ENCODE measurements around the gene ADAM23.

The ADAM23 gene

GRCh38 chr2:206478340-206478739, 35.0 kb downstream of the ADAM23 start:
- Histone ChIP-seq H3K9me3 (ENCODE audit: insufficient read depth, low read length, severe bottlenecking) (no peaks in the 10 kb centered on the region), H2AFZ (ENCODE audit: low read depth, low read length) (no peak overlapping the region), H3K4me1 (ENCODE audit: insufficient read depth, low read length) (no peaks in the 10 kb centered on the region), H3K4me3 (ENCODE audit: low read depth in 1 of 2, low read length in 2 of 2) (no peak overlapping the region), H4K20me1 (ENCODE audit: insufficient read depth, low read length) (no peaks in the 10 kb centered on the region), H3K27me3 (ENCODE audit: insufficient read depth, low read length, poor library complexity) (no peaks in the 10 kb centered on the region), H3K9ac (ENCODE audit: low read depth, low read length) (no peak overlapping the region), H3K27ac (ENCODE audit: low read length) (no peak overlapping the region), H3K79me2 (ENCODE audit: insufficient read depth, low read length) (no peaks in the 10 kb centered on the region), H3K36me3 (ENCODE audit: insufficient read depth, low read length) (no peaks in the 10 kb centered on the region), H3K4me2 (ENCODE audit: insufficient read depth, low read length) (no peak overlapping the region)
- TF ChIP-seq, protein P1, sequence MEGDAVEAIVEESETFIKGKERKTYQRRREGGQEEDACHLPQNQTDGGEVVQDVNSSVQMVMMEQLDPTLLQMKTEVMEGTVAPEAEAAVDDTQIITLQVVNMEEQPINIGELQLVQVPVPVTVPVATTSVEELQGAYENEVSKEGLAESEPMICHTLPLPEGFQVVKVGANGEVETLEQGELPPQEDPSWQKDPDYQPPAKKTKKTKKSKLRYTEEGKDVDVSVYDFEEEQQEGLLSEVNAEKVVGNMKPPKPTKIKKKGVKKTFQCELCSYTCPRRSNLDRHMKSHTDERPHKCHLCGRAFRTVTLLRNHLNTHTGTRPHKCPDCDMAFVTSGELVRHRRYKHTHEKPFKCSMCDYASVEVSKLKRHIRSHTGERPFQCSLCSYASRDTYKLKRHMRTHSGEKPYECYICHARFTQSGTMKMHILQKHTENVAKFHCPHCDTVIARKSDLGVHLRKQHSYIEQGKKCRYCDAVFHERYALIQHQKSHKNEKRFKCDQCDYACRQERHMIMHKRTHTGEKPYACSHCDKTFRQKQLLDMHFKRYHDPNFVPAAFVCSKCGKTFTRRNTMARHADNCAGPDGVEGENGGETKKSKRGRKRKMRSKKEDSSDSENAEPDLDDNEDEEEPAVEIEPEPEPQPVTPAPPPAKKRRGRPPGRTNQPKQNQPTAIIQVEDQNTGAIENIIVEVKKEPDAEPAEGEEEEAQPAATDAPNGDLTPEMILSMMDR (IDR thresholded peaks at IDR 0.05; ENCODE audit: borderline replicate concordance, extremely low read depth, low read length, poor library complexity, severe bottlenecking) = no peak
- TF ChIP-seq EZH2 (IDR thresholded peaks at IDR 0.05; ENCODE audit: borderline replicate concordance, low read depth, low read length, severe bottlenecking) = no peak
- ATAC-seq (ENCODE audit: insufficient read depth, low read depth) = no peak
- DNase-seq = no peak

DNA sequence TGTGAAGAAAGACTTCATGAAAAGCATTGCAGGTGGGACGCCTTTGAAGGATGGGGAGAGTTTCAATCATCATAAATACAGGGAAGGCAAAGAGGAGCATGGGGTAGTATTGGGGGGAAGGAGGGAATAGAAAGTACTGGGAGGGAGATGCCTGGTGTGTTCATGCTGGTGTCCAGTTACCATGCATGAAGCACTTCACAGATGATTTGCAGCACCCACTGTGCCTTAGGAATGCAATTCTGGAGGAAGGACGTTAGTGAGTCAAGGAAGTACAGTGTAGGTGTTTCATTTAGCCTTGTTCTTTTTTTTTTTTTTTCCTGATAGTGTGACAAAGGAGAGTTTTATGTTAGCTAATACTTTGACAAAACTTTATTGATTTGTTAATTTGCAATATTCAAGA, 36.8 kb downstream of the ADAM23 start:
- Histone ChIP-seq H3K4me1 (ENCODE audit: insufficient read depth, low read length) (no peaks in the 10 kb centered on the region), H2AFZ (ENCODE audit: low read depth, low read length) (no peak overlapping the region), H3K9ac (ENCODE audit: low read depth, low read length) (no peak overlapping the region), H3K27me3 (ENCODE audit: insufficient read depth, low read length, poor library complexity) (no peaks in the 10 kb centered on the region), H3K4me3 (ENCODE audit: low read depth in 1 of 2, low read length in 2 of 2) (no peak overlapping the region), H4K20me1 (ENCODE audit: insufficient read depth, low read length) (no peaks in the 10 kb centered on the region), H3K36me3 (ENCODE audit: insufficient read depth, low read length) (no peaks in the 10 kb centered on the region), H3K4me2 (ENCODE audit: insufficient read depth, low read length) (no peak overlapping the region), H3K9me3 (ENCODE audit: insufficient read depth, low read length, severe bottlenecking) (no peaks in the 10 kb centered on the region), H3K27ac (ENCODE audit: low read length) (no peak overlapping the region), H3K79me2 (ENCODE audit: insufficient read depth, low read length) (no peaks in the 10 kb centered on the region)
- no peak for TF ChIP-seq EZH2 (IDR thresholded peaks at IDR 0.05; ENCODE audit: borderline replicate concordance, low read depth, low read length, severe bottlenecking)
- TF ChIP-seq, protein P1 (IDR thresholded peaks at IDR 0.05; ENCODE audit: borderline replicate concordance, extremely low read depth, low read length, poor library complexity, severe bottlenecking) = no peak
- ATAC-seq (ENCODE audit: insufficient read depth, low read depth) (no peak), DNase-seq (no peak)

DNA sequence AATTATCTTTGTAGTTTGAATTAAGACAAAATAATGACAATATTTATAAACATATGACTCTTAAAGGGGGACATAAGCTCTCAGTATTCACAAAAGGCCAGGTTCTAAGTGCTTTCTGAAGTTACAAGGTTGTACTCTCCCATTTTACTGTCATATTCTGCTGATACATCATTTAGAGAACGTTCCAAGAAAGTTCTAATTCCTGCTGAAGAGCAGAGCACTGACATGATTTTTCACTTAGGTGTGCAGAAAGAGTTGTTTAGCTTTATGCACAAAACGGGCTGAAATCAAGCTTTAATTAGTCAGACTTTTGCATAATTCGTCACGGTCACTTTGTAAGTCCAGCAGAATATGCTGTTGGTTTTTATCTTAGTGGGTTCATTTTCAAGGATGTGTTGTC, 37.3 kb downstream of the ADAM23 start:
- H3K27me3 ChIP-seq (ENCODE audit: insufficient read depth, low read length, poor library complexity) = no peaks in the 10 kb centered on the region
- H4K20me1 ChIP-seq (ENCODE audit: insufficient read depth, low read length) = no peaks in the 10 kb centered on the region
- no peak overlapping the region for H3K4me2 ChIP-seq (ENCODE audit: insufficient read depth, low read length)
- H3K27ac ChIP-seq (ENCODE audit: low read length) = no peak overlapping the region
- no peak overlapping the region for H3K4me3 ChIP-seq (ENCODE audit: low read depth in 1 of 2, low read length in 2 of 2)
- no peak overlapping the region for H2AFZ ChIP-seq (ENCODE audit: low read depth, low read length)
- no peaks in the 10 kb centered on the region for H3K9me3 ChIP-seq (ENCODE audit: insufficient read depth, low read length, severe bottlenecking)
- ATAC-seq (ENCODE audit: insufficient read depth, low read depth) = no peak
- TF ChIP-seq, protein P1 (IDR thresholded peaks at IDR 0.05; ENCODE audit: borderline replicate concordance, extremely low read depth, low read length, poor library complexity, severe bottlenecking) = no peak
- no peak for TF ChIP-seq EZH2 (IDR thresholded peaks at IDR 0.05; ENCODE audit: borderline replicate concordance, low read depth, low read length, severe bottlenecking)
- no peaks in the 10 kb centered on the region for H3K79me2 ChIP-seq (ENCODE audit: insufficient read depth, low read length)
- H3K9ac ChIP-seq (ENCODE audit: low read depth, low read length) = no peak overlapping the region
- DNase-seq = no peak
- no peaks in the 10 kb centered on the region for H3K36me3 ChIP-seq (ENCODE audit: insufficient read depth, low read length)
- no peaks in the 10 kb centered on the region for H3K4me1 ChIP-seq (ENCODE audit: insufficient read depth, low read length)

DNA sequence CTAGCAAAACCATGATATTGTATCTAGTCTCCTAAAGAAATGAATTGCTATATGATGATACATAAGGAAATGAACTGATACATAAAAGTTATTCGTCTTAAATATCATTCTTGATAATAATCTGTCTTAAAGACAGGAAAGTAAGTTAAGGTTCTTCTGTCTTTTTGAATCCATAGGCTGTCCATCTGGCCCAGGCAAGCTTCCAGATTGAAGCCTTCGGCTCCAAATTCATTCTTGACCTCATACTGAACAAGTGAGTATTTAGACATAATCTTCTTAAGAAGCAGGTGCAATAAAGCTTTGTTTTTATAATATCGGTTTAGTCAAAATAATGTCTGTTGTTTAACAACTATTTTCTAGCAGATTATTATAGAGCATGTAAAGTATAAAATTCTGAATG, 37.7 kb downstream of the ADAM23 start:
- DNase-seq (no peak), ATAC-seq (ENCODE audit: insufficient read depth, low read depth) (no peak)
- H3K4me1 ChIP-seq (ENCODE audit: insufficient read depth, low read length) = no peaks in the 10 kb centered on the region
- no peak overlapping the region for H3K27ac ChIP-seq (ENCODE audit: low read length)
- no peaks in the 10 kb centered on the region for H3K79me2 ChIP-seq (ENCODE audit: insufficient read depth, low read length)
- no peak overlapping the region for H3K4me2 ChIP-seq (ENCODE audit: insufficient read depth, low read length)
- H3K27me3 ChIP-seq (ENCODE audit: insufficient read depth, low read length, poor library complexity) = no peaks in the 10 kb centered on the region
- no peaks in the 10 kb centered on the region for H4K20me1 ChIP-seq (ENCODE audit: insufficient read depth, low read length)
- H3K4me3 ChIP-seq (ENCODE audit: low read depth in 1 of 2, low read length in 2 of 2) = no peak overlapping the region
- no peak overlapping the region for H2AFZ ChIP-seq (ENCODE audit: low read depth, low read length)
- TF ChIP-seq, protein P1 (IDR thresholded peaks at IDR 0.05; ENCODE audit: borderline replicate concordance, extremely low read depth, low read length, poor library complexity, severe bottlenecking) = no peak
- TF ChIP-seq EZH2 (IDR thresholded peaks at IDR 0.05; ENCODE audit: borderline replicate concordance, low read depth, low read length, severe bottlenecking) = no peak
- no peaks in the 10 kb centered on the region for H3K36me3 ChIP-seq (ENCODE audit: insufficient read depth, low read length)
- no peaks in the 10 kb centered on the region for H3K9me3 ChIP-seq (ENCODE audit: insufficient read depth, low read length, severe bottlenecking)
- no peak overlapping the region for H3K9ac ChIP-seq (ENCODE audit: low read depth, low read length)

Data from DND-41 (cell line).